ENCODE measurements around the gene PHACTR3.

Gene PHACTR3

DNA sequence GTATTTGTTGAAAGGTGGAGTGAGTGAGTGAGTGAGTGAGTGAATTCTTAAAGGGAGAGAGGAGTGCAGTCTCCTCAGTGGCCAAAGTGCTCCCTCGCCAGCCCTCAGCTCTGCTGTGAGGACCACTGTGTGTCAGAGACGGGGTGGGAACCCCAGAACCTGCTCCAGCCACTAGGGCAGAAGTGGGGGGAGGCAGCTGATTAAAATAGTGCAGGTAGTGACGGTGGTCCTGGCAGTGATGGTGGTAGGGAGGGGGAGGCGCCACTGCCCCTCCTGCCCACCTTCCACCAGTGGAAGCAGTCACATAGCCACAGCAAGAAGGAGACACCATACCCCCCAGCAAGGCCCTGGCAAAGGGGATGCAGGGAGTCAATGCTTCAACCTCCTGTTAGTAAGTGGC lies 133.5 kb downstream of the PHACTR3 start:
- DNase-seq, result no peak

DNA sequence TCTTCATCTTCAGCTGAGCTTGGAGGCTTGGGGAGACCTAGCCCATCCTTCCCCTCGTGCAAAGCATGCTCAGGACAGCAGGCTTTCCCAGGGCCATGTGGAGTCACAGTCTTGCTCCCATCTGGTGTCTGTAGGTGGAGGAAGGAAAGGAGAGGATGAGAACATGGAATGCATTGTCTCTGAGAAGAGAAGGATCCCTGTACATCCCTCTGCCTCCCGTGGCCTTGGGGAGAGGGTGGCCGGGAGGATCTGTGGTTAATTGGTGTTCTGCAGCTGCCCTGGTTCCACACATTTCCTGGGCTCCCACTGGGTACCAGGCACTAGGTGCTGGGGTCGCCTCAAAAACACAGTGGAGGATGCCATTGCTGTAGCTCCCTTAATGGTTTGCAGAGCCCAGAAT lies 134.5 kb downstream of the PHACTR3 start:
- no peak for DNase-seq

DNA sequence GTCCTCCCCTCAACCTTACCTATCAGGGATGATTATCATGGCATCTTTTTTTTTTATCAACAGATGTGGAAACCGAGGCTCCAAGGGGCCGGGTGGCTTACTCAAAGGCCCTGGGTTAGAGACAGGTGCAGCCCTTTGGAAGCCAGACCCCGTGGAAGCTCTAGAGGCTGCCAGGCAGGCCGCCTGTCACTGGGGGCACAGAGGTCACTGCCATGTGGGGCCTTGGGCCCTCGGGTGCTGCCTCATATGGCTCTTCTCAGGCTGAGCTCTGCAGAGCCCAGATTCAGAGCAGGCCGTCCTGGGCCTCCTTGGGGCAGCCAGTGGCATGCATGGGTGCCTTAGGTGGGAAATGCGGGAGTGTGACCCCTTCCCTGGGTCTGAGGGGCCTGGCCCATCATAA lies 136.3 kb downstream of the PHACTR3 start:
- DNase-seq, result no peak

GRCh38 chr20:59741073-59741472 lies 136.7 kb downstream of the PHACTR3 start:
- no peak for DNase-seq

DNA sequence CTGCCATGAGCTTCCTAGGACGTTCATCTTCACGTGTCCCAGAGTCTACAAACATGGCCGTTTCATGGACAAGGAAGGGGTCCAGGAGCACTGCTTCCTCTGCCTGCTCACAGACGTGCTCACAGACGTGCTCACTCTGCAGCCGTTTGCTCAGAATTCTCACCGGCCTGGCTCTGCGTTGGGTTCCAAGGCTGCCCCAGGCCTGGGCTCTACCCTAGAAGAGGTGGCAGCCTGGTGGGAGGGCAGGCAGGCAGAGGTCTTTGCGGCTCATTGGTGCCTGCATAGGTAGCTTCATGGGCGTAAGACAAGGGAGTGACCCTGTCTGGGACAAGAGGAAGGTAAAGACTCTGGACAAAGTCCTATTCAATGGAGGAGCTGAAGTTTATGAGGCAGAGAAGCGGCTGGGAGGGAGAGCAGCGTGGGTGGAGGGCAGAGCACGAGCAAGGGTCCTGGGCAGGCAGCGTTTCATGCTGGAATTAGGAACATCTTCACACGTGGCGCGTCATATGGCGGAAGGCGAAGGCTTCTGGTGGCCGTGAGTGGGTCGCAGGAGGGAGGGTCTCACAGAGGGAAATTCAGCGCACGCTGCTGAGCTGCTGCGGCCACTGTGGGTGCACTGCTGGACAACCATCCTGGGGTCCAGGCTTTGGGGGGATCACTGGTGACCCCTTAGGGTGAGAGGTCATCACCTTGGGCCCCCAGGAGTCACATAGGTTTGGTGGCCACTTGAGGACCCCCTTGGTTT lies 138.2 kb downstream of the PHACTR3 start:
- no peak for DNase-seq

DNA sequence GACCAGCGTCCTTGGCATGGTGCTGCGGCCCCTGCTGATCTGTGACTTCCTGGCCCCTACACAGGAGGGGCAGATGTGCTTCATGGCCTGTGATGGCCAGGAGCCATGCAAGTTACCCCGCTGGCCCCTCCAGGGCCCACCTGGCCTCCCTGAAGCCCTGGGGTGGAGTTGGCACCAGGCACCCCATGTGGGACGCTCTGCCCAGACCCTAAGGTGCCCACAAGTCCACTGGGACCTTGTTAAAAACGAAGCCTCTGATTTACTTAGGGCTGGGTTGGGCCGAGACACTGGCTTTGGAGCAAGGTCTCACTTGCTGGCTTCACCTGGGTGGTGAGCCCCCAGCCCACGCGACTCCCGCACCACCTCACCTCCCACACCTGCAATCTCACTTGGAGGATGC lies 139.0 kb downstream of the PHACTR3 start:
- DNase-seq, result no peak

- no peak for DNase-seq
These were observed 139.6 kb downstream of the PHACTR3 start for GRCh38 chr20:59743767-59744485.

DNA sequence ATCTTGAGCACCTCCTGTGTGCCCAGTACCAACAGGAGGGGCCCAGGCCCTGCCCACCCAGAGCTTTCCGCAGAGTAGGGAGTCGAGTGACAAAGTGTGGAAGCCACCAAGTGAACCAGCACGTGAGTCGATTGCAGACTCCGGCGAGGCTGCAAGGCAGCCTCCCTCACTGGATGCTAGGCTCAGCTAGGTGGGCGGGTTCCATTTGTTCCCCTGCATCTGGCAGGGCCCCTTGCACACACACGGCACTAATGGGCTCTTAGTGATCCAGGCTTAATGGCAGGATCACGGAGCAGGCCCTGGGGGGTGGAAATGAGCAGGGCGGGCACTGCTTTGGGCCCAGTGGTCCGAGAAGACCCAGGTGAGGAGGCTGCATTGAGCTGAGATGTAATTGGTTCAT lies 140.4 kb downstream of the PHACTR3 start:
- no peak for DNase-seq

GRCh38 chr20:59745201-59745600 lies 140.9 kb downstream of the PHACTR3 start:
- no peak for DNase-seq

GRCh38 chr20:59745716-59746115 lies 141.4 kb downstream of the PHACTR3 start:
- no peak for DNase-seq

GRCh38 chr20:59746155-59746554 lies 141.8 kb downstream of the PHACTR3 start:
- DNase-seq, result no peak

DNA sequence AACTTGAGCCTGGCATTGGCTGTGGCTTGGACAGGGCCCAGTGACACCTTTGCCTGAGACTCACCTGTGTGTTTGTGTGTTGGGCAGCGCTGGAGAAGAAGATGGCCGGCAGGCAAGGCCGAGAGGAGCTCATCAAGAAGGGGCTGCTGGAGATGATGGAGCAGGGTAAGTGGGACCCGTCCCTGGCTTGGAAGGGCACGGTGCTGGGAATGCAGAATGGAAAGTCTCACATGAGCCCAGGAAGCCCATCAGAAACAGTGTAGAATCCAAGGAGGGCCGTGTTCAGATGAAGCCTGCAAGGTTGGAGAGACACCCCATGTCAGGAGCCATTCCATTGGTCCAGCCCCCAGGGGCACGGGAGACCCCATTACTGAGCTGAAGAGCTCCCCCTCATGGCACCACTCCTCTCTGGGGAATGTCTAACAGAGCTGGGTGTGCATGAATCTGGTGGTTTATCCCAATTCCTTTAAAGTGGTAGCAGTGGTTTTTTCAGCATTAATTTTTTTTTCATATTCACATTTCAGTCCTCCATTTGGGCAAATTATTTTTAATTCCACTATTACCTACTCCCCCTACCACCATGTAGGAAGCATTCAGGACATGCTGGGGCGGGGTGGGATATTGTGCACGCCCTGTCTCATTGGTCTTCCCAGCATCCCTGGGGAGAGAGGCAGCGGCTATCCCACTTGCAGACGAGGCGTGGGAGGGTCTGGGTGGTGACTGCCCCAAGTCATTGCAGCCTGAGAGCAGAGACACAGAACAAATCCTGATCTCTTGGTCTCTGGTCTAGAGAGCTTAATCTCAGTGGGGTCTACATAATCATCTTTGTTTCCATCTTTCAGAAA lies 143.6 kb downstream of the PHACTR3 start:
- DNase-seq, result no peak

DNA sequence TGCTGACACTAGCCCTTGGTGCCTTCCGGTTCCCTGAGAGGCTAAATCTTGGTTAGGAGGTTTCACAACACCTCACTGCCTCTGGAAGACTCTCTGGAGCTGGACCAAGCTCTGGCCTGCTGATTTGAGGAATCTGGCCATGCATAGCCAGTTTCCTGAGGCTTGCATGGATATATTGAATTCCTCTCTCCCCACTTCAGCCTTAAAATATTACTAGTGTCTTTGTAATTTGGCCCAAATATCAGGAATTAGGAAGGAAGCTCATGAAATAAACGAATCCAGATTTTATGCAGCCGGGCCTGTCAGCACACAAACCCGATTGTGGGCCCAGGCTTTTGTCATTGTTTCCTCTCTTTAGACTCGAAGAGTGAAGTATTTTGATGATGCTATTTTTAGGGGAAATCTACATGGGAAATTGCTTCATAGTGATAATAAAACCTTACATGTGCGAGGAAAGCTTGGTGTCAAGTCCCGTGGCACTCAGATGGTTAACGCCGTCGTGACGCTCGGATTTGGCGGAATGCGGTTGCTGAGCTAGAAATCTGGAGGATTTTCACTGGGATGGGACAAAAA lies 144.4 kb downstream of the PHACTR3 start:
- no peak for DNase-seq

DNA sequence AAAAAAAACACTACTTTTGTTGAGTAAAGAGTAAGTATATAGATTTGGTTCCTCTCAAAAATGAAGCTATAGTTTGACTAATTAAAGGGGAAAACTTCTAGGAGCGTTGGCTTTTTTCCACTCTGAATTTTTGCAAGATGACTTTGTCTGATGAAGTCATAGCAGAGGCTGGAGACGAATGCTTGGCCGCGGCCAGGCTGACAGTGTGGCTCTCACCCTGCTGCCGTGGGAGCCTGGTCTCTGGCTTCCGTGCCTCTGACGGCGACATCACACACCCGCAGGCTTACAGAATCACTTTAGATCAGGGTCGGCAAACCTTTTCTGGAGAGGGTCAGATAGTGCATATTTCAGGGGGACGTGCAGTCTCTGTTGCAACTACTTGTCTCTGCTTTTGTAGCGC lies 145.0 kb downstream of the PHACTR3 start:
- no peak for DNase-seq

GRCh38 chr20:59750209-59750840 lies 146.0 kb downstream of the PHACTR3 start:
- DNase-seq, result no peak

GRCh38 chr20:59751075-59751711 lies 146.9 kb downstream of the PHACTR3 start:
- peak; percentile 76 for DNase-seq

GRCh38 chr20:59752101-59752586 lies 147.8 kb downstream of the PHACTR3 start:
- no peak for DNase-seq

DNA sequence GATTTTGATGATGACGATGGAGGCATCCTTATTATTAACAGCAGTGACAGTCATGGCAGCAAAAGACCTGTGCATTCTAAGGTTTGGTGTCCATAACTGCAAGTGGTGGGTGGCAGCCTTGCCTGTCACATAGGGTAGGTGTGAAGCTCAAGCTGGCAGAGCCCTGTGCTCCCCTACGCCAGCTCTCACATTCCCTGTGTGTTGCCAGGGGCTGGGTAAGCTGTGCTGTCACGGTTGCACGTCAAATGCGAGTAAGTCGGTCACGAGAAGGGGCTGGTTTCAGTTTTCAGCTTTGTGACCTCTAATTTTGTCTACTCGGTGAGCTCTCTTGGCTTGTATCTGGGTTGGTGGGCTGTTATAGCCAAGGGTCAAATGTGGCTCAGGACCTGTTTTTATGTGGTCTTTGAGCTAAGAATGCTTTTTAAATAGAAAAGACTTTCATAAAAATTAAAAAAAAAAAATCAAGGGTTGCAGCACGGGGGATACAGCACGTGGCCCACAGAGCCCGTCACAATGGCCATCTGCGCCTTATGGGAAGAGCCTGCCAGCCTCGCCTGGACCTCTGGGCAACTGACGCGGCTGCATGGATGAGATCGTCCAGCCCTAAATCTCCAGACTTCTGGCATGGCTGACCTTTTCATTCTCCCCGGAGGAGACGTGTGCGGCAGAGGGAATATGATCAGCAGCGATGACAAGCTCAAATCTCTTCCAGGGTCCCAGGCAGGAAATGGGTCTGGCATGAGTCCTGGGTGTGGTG lies 148.5 kb downstream of the PHACTR3 start:
- no peak for DNase-seq

- DNase-seq, result no peak
These were observed 149.5 kb downstream of the PHACTR3 start for GRCh38 chr20:59753836-59754235.

GRCh38 chr20:59754551-59754950 lies 150.2 kb downstream of the PHACTR3 start:
- no peak for DNase-seq

- no peak for DNase-seq
These were observed 151.9 kb downstream of the PHACTR3 start for GRCh38 chr20:59756241-59756640.
